ENCODE results near the gene OR2A2.
"Not testable (repeated sequence)": the region's sequence is repeated elsewhere in the genome, so short reads cannot be mapped to it uniquely, and the experiment has no call there.

Gene OR2A2

DNA sequence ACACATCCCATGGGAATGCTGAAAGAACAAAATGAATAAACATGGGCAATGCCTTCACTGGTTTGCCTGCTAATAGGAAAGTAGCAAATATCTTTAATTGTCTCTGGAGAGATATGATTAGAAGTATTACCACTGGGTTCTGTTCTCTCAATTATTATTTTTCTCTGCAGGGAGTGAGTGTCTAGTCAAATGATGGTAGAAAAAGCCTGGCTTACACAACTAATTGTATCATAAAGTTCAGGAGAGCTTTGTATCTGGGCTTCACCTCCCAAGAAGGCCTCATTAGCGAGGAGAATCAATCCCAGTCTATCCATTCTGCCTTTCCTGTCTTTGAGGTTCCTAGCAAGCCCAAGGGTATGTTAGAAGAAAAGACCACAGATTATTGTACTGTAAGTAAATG, 13.5 kb downstream of the OR2A2 start, which contains the start of gene OR2A14:
Gene OR2A14, plus strand, starts transcription at position 301 of the 400 bp plus-strand sequence. CDS start 5,937 bp downstream, outside the sequence.
- DNase-seq: no peak
- TF ChIP-seq GATA1 (IDR thresholded peaks at IDR 0.05; ENCODE audit: low read depth, low read length): no peak
- TF ChIP-seq POLR2A (IDR thresholded peaks at IDR 0.05; ENCODE audit: low read length): no peak

DNA sequence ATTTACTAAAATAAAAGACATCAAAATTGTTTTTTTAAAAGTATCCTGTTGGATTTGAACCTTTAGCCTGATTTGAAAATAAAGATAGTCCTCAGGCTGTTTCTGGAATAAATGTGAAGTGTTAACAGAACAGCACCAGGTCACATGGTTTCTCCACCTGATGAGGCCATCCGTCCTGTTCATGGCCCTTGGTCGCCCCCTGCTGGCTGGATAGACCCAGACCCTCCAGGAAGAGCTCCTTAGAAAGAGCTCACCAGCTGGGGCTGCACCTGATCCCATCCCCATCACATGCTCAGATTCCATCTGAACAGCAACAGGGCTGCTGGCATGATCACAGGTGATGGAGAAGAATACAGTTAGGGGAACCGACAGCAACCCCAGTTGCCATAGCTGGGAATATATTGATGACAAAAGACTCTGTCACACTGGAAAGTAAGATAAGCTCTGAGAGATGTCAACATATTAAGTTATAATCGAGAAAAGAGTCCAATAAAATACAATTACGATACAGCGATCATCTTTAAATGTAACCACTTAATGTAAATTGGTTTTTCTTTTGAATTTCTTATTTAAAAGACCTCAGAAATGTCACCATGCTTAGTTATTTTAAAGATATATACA, 18.4 kb downstream of the OR2A2 start:
- TF ChIP-seq POLR2A (IDR thresholded peaks at IDR 0.05; ENCODE audit: low read length) (no peak), GATA1 (IDR thresholded peaks at IDR 0.05; ENCODE audit: low read depth, low read length) (no peak)
- peak; percentile 76 to 88 for DNase-seq

DNA sequence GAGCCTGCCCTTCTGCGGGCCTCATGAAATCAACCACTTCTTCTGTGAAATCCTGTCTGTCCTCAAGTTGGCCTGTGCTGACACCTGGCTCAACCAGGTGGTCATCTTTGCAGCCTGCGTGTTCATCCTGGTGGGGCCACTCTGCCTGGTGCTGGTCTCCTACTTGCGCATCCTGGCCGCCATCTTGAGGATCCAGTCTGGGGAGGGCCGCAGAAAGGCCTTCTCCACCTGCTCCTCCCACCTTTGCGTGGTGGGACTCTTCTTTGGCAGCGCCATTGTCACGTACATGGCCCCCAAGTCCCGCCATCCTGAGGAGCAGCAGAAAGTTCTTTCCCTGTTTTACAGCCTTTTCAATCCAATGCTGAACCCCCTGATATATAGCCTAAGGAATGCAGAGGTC, 20.2 kb downstream of the OR2A2 start:
- not testable (repeated sequence) for DNase-seq

DNA sequence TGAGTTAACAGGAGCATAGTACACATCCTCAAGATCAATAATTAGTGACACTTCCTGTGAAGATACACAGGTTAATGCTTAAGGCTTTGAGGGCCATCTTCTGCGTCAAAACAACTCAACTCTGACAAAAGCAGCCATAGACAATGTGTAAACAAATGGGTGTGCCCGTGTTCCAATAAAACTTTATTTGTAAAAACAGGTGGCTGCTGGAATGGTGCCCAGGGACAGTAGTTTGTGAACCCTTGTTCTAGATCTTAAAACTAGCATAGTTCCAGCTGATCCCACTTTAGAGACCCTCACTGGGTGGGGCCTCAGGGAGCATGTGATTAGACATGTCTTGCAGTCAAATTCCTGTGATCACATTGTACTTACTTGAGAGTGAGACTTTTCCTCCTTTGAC, 21.3 kb downstream of the OR2A2 start:
- DNase-seq: no peak
- TF ChIP-seq POLR2A (IDR thresholded peaks at IDR 0.05; ENCODE audit: low read length) (no peak), GATA1 (IDR thresholded peaks at IDR 0.05; ENCODE audit: low read depth, low read length) (no peak)

GRCh38 chr7:144132262-144132661, 22.9 kb downstream of the OR2A2 start:
- no peak for TF ChIP-seq POLR2A (IDR thresholded peaks at IDR 0.05; ENCODE audit: low read length)
- DNase-seq: no peak

DNA sequence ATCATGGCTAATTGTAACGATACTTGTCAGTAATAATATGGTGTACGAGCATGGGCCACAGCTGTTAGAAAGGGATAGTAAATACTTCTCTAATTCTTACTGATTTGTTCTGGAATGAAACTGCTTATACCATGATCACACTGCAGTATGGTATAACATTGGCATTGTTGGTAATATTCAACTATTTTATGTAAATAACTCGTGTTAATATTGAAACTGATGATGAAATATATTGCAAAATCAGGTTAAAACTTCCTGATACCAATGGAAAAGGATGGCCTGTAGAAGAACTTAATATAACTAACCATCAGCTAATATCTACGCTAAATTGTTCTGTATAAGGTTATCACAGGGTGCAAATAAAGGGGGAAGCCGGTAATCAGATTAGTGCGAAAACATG, 23.9 kb downstream of the OR2A2 start:
- no peak for DNase-seq
- no peak for TF ChIP-seq POLR2A (IDR thresholded peaks at IDR 0.05; ENCODE audit: low read length)
- TF ChIP-seq GATA1 (IDR thresholded peaks at IDR 0.05; ENCODE audit: low read depth, low read length): no peak

DNA sequence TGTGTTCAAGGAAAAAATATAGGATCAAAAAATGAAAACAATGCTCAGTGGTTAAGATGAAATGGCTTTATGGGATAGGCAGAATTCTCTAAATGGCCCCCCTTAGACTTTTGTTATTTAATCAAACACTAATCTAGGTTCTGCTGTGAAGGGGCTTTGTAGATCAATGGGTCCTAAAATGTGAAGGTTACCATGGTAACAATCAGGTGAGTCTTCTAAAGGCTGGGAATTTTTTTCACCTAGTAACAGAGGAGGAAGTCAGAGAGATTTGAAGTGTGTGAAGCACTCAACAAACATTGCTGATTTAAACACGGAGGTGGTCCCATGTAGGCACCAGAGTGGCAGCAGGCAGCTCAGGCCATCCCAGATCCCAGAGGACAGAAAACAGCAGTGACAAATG, 24.7 kb downstream of the OR2A2 start:
- TF ChIP-seq POLR2A (IDR thresholded peaks at IDR 0.05; ENCODE audit: low read length) (no peak), GATA1 (IDR thresholded peaks at IDR 0.05; ENCODE audit: low read depth, low read length) (no peak)
- no peak for DNase-seq

- no peak for DNase-seq
Observed at GRCh38 chr7:144137501-144137900, 28.1 kb downstream of the OR2A2 start.

DNA sequence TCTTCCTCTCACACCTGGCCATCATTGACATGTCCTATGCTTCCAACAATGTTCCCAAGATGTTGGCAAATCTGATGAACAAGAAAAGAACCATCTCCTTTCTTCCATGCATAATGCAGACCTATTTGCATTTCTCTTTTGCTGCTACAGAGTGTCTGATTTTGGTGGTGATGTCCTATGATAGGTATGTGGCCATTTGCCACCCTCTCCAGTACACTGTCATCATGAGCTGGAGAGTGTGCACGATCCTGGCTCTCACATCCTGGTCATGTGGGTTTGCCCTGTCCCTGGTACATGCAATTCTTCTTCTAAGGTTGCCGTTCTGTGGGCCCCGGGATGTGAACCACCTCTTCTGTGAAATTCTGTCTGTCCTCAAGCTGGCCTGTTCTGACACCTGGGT, 32.8 kb downstream of the OR2A2 start:
- no peak for TF ChIP-seq POLR2A (IDR thresholded peaks at IDR 0.05; ENCODE audit: low read length)
- no peak for DNase-seq

More at GRCh38 chr7:144137501-144137900, 28.1 kb downstream of the OR2A2 start:
- no peak for TF ChIP-seq GATA1 (IDR thresholded peaks at IDR 0.05; ENCODE audit: low read depth, low read length)
- TF ChIP-seq POLR2A (IDR thresholded peaks at IDR 0.05; ENCODE audit: low read length): no peak

DNA sequence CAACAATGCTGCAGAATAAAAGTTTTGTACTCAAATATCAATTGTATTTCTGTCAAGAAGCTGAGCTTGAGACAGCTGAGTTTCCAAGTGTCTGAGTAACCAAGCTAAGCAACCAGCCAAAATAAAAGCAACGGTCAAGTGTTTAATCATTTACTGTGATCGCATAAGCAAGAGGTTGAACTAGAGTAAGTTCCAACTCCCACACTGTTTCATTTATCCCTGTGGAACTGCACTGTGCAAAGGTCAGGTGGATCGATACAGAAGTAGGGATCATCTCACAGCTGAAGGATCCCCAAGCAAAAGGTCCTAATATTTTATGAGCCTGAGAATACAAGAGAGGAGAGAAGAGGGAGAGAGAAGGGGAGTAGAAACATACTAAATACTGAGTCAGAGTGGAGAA, 35.0 kb downstream of the OR2A2 start:
- no peak for DNase-seq
- TF ChIP-seq GATA1 (IDR thresholded peaks at IDR 0.05; ENCODE audit: low read depth, low read length) (no peak), POLR2A (IDR thresholded peaks at IDR 0.05; ENCODE audit: low read length) (no peak)

DNA sequence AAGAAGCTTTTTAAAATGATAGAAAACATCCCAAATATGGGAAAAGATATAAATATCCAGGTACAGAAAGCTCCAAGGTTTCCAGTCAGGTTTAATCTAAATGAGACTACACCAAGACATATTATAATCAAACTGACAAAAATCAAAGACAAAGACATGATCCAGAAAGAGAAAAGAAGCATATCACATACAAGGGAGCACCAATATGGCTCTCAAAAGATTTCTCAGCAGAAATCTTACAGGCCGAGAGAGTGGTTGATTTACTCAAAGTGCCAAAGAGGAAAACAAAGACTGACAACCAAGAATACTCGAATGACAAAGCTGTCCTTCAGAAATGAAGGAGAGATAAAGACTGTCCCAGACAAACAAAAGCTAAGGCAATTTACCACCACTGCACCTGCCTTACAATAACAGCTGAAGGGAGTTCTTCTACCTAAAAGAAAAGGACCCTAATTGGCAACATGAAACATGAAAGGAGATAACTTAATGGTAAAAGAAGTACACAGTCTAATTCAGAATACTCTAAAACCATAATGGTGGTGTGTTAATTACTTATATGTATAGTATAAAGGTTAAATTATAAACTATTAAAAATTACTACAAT, 38.9 kb downstream of the OR2A2 start:
- DNase-seq: no peak

DNA sequence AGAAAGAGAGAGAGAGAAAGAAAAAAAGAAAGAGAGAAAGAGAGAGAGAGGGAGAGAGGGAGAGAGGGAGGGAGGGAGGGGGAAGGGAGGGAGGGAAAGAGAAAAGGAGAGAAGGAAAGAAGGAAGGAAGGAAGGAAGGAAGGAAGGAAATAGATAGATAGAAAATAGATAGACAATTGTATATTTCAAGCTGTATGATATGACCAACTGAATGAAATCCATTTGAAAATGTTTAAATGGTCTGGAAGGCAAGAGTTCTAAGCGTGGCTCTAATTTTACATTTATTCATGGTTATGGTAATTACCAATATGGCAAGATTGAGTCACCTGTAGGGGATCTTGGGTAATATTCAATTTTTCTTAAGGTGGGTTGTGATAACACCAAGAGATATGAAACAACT, 49.5 kb downstream of the OR2A2 start:
- no peak for TF ChIP-seq POLR2A (IDR thresholded peaks at IDR 0.05; ENCODE audit: low read length)
- TF ChIP-seq GATA1 (IDR thresholded peaks at IDR 0.05; ENCODE audit: low read depth, low read length): no peak
- no peak for DNase-seq

More for the DNA sequence above, 38.9 kb downstream of the OR2A2 start:
- TF ChIP-seq GATA1 (IDR thresholded peaks at IDR 0.05; ENCODE audit: low read depth, low read length) (no peak), POLR2A (IDR thresholded peaks at IDR 0.05; ENCODE audit: low read length) (no peak)
